ENCODE measurements around the gene FSHR. TPM values are rescaled to one million over a fixed set of nuclear protein-coding genes. Genes with fewer than 3 reads are reported as not detected.

Gene FSHR
- polyA plus RNA-seq, 1 donor (not counting 4 experiments of a cell fraction or from before 2014, with no cell fraction given) = not detected

DNA sequence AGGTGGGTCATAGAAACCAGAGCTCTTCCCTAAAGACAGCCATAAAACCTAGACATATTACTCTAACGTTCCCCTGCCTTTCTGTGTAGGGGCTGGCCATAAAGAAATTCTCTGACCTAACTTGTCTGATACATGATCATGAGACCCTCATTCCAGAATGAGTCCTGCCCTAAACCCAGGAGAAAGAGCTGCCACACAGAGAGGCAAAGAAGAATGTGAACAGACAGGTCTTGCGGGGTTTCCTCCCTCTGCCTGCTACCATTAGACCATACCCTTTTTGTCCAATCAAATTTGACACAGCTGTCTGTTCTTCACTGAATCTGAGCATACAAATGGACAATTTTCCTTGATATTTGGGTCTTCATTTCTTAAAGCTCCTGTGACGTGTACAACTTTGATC is 200.0 kb downstream of the FSHR start:
- DNase-seq (ENCODE audit: low read depth, low spot score) (no peak), FAIRE-seq (no peak)
- no peaks in the 10 kb centered on the region for H3K9me1 ChIP-seq (ENCODE audit: control insufficient read depth, extremely low read depth, insufficient read depth, low read length)
- H3K27me3 ChIP-seq (ENCODE audit: control insufficient read depth, extremely low read depth, insufficient read depth, low read length) = no peaks in the 10 kb centered on the region
- H3K27ac ChIP-seq (ENCODE audit: control insufficient read depth, insufficient read depth, low read length) = no peak overlapping the region
- no peak overlapping the region for H3K9ac ChIP-seq (ENCODE audit: control insufficient read depth, extremely low read depth, insufficient read depth, low read length)
- H3K4me1 ChIP-seq (ENCODE audit: control insufficient read depth, extremely low read depth, insufficient read depth, low read length) = no peaks in the 10 kb centered on the region
- no peak overlapping the region for H3K4me2 ChIP-seq (ENCODE audit: control insufficient read depth, extremely low read depth, insufficient read depth, low read depth, low read length)
- H3K36me3 ChIP-seq (ENCODE audit: control insufficient read depth in 2 of 2, extremely low read depth in 1 of 2, insufficient read depth in 2 of 2, low read length in 2 of 2) = no peaks in the 10 kb centered on the region
- H3K4me3 ChIP-seq (ENCODE audit: control insufficient read depth in 2 of 3, extremely low read depth in 1 of 3, insufficient read depth in 2 of 3, low read depth in 1 of 3, low read length in 3 of 3) = no peak overlapping the region
- no peaks in the 10 kb centered on the region for H3K9me3 ChIP-seq (ENCODE audit: control insufficient read depth, low read depth, low read length)
- no peak overlapping the region for H2AFZ ChIP-seq (ENCODE audit: control insufficient read depth, low read length)
- dilution Hi-C loops (cut with MboI; ENCODE audit: extremely low pct_ligation_motif_present, low sequenced_read_pairs) = no loop called here
- no peaks in the 10 kb centered on the region for H3K79me2 ChIP-seq (ENCODE audit: control insufficient read depth, insufficient read depth, low read length)
- no peaks in the 10 kb centered on the region for H4K20me1 ChIP-seq (ENCODE audit: control insufficient read depth, extremely low read depth, insufficient read depth, low read length)
- no peak for TF ChIP-seq EZH2 (IDR thresholded peaks at IDR 0.05; ENCODE audit: low read length)
- TF ChIP-seq, protein P1, sequence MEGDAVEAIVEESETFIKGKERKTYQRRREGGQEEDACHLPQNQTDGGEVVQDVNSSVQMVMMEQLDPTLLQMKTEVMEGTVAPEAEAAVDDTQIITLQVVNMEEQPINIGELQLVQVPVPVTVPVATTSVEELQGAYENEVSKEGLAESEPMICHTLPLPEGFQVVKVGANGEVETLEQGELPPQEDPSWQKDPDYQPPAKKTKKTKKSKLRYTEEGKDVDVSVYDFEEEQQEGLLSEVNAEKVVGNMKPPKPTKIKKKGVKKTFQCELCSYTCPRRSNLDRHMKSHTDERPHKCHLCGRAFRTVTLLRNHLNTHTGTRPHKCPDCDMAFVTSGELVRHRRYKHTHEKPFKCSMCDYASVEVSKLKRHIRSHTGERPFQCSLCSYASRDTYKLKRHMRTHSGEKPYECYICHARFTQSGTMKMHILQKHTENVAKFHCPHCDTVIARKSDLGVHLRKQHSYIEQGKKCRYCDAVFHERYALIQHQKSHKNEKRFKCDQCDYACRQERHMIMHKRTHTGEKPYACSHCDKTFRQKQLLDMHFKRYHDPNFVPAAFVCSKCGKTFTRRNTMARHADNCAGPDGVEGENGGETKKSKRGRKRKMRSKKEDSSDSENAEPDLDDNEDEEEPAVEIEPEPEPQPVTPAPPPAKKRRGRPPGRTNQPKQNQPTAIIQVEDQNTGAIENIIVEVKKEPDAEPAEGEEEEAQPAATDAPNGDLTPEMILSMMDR (optimal IDR thresholded peaks at IDR 0.05 in 1 of 3, IDR thresholded peaks at IDR 0.05 in 1 of 3, conservative IDR thresholded peaks at IDR 0.05 in 1 of 3; ENCODE audit: extremely low read depth in 1 of 3, insufficient read depth in 2 of 3, low read length in 3 of 3) = no peak

DNA sequence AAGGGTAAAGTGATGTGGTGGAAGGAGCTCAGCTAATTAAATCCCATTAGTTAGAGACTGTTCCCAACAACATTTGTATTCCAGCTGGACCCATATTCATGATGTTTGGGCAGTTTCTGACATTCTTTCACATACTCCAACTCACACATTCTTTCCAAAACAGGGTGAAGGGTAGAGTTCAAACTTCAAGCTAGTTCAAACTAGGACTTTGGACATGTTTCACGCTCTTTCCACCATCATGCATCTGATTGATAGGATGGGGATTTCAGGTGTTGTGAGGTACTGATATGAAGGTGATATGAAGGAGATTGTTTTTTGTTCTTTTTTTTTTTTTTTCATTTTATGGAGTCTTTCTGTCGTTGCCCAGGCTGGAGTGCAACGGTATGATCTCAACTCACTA is 201.7 kb downstream of the FSHR start:
- dilution Hi-C loops (cut with MboI; ENCODE audit: extremely low pct_ligation_motif_present, low sequenced_read_pairs) = no loop called here
- H2AFZ ChIP-seq (ENCODE audit: control insufficient read depth, low read length) = no peak overlapping the region
- H3K9me3 ChIP-seq (ENCODE audit: control insufficient read depth, low read depth, low read length) = no peaks in the 10 kb centered on the region
- H3K9ac ChIP-seq (ENCODE audit: control insufficient read depth, extremely low read depth, insufficient read depth, low read length) = no peak overlapping the region
- FAIRE-seq (no peak), DNase-seq (ENCODE audit: low read depth, low spot score) (no peak)
- no peaks in the 10 kb centered on the region for H3K9me1 ChIP-seq (ENCODE audit: control insufficient read depth, extremely low read depth, insufficient read depth, low read length)
- H3K79me2 ChIP-seq (ENCODE audit: control insufficient read depth, insufficient read depth, low read length) = no peaks in the 10 kb centered on the region
- H3K4me1 ChIP-seq (ENCODE audit: control insufficient read depth, extremely low read depth, insufficient read depth, low read length) = no peaks in the 10 kb centered on the region
- no peak overlapping the region for H3K4me3 ChIP-seq (ENCODE audit: control insufficient read depth in 2 of 3, extremely low read depth in 1 of 3, insufficient read depth in 2 of 3, low read depth in 1 of 3, low read length in 3 of 3)
- no peaks in the 10 kb centered on the region for H3K27me3 ChIP-seq (ENCODE audit: control insufficient read depth, extremely low read depth, insufficient read depth, low read length)
- H3K4me2 ChIP-seq (ENCODE audit: control insufficient read depth, extremely low read depth, insufficient read depth, low read depth, low read length) = no peak overlapping the region
- TF ChIP-seq EZH2 (IDR thresholded peaks at IDR 0.05; ENCODE audit: low read length) = no peak
- TF ChIP-seq, protein P1 (optimal IDR thresholded peaks at IDR 0.05 in 1 of 3, IDR thresholded peaks at IDR 0.05 in 1 of 3, conservative IDR thresholded peaks at IDR 0.05 in 1 of 3; ENCODE audit: extremely low read depth in 1 of 3, insufficient read depth in 2 of 3, low read length in 3 of 3) = no peak
- H4K20me1 ChIP-seq (ENCODE audit: control insufficient read depth, extremely low read depth, insufficient read depth, low read length) = no peaks in the 10 kb centered on the region
- no peak overlapping the region for H3K27ac ChIP-seq (ENCODE audit: control insufficient read depth, insufficient read depth, low read length)
- H3K36me3 ChIP-seq (ENCODE audit: control insufficient read depth in 2 of 2, extremely low read depth in 1 of 2, insufficient read depth in 2 of 2, low read length in 2 of 2) = no peaks in the 10 kb centered on the region
